ENCODE data around the gene JAK3. TPM values are rescaled to one million over a fixed set of nuclear protein-coding genes. Genes with fewer than 3 reads are reported as not detected.

Gene JAK3
- total and polyA plus RNA-seq, 2 of the 8 experiments (the other 6 are each of a cell fraction or from before 2014, with no cell fraction given): 4.0 to 4.7 TPM

- FAIRE-seq (no peak), DNase-seq (ENCODE audit: low read depth in 1 of 2, low spot score in 2 of 2) (no peak)
- no peaks in the 10 kb centered on the region for H3K23me2 ChIP-seq (ENCODE audit: low read depth, low read length)
- peaks cover 0 to 2% (median 0%) of the 10 kb centered on the region in 4 experiments; a peak in 1 of 7 replicates for H3K4me1 ChIP-seq (replicated peaks in 1 of 4; ENCODE audit: control insufficient read depth in 3 of 4, insufficient read depth in 4 of 4, low read length in 3 of 4)
- H3K4ac ChIP-seq (replicated peaks; ENCODE audit: insufficient read length, low read depth, low read length): no peak within 1 kb of the TSS
- no peaks in the 10 kb centered on the region for H3K9me3 ChIP-seq (ENCODE audit: insufficient read depth in 2 of 2, low read depth in 1 of 2, low read length in 1 of 2)
- no peak within 1 kb of the TSS for H2AK5ac ChIP-seq (ENCODE audit: low read depth, low read length)
- no peak within 1 kb of the TSS for H3K18ac ChIP-seq (ENCODE audit: extremely low read depth, low read length)
- H3K36me3 ChIP-seq (ENCODE audit: control insufficient read depth in 2 of 4, insufficient read depth in 4 of 4, low read length in 3 of 4): no peaks in the 10 kb centered on the region
- no peaks in the 10 kb centered on the region for H3K79me1 ChIP-seq (ENCODE audit: low read depth, low read length)
- no peak within 1 kb of the TSS for H2BK12ac ChIP-seq (ENCODE audit: low read depth, low read length)
- H2AFZ ChIP-seq (ENCODE audit: low read length): no peak within 1 kb of the TSS
- H3K4me3 ChIP-seq (ENCODE audit: extremely low read depth in 1 of 4, insufficient read depth in 2 of 4, low read depth in 3 of 4, low read length in 4 of 4): no peak within 1 kb of the TSS
- no peak within 1 kb of the TSS for H3K4me2 ChIP-seq (ENCODE audit: insufficient read depth in 1 of 2, low read depth in 2 of 2, low read length in 2 of 2)
- H3K27me3 ChIP-seq (replicated peaks in 1 of 4; ENCODE audit: control insufficient read depth in 3 of 4, extremely low read depth in 1 of 4, insufficient read depth in 3 of 4, low read length in 3 of 4): no peaks in the 10 kb centered on the region
- no peak within 1 kb of the TSS for H4K5ac ChIP-seq (ENCODE audit: insufficient read length, low read depth, low read length)
- H3K56ac ChIP-seq (replicated peaks; ENCODE audit: insufficient read length, low read depth, low read length): no peak within 1 kb of the TSS
- no peak within 1 kb of the TSS for H2BK15ac ChIP-seq (ENCODE audit: low read length)
- POLR2A ChIA-PET (ENCODE audit: partially characterized antibody): interaction anchor here (1.4 to 1.6 kb wide), 2 partner anchors 9 to 12 kb away, joined by 3 read pairs; no protein-coding TSS in a partner anchor
- no peak within 1 kb of the TSS for H3K27ac ChIP-seq (ENCODE audit: low read depth, low read length)
- H2BK20ac ChIP-seq (ENCODE audit: low read length): no peak within 1 kb of the TSS
- no peak within 1 kb of the TSS for H3K14ac ChIP-seq (ENCODE audit: insufficient read length)
- no peak within 1 kb of the TSS for H4K91ac ChIP-seq (replicated peaks; ENCODE audit: insufficient read length, low read length)
- no peaks in the 10 kb centered on the region for H3K79me2 ChIP-seq (ENCODE audit: control insufficient read depth in 1 of 2, insufficient read depth in 2 of 2, low read length in 2 of 2)
- 96% methylated on average over 32 of the region's 34 CpGs; no CpG with 5 or more reads in 1 of the 2 experiments for WGBS, 2 experiments (ENCODE audit: extremely low coverage in 1 of 2, insufficient coverage in 1 of 2, insufficient read length in 1 of 2, insufficient replicate concordance in 2 of 2, low coverage in 1 of 2, low lambda C conversion rate in 2 of 2, missing lambda C conversion rate in 1 of 2)
- H2BK5ac ChIP-seq (ENCODE audit: low read depth, low read length): no peak within 1 kb of the TSS
- peaks cover 0 to 1% of the 10 kb centered on the region in 2 experiments for H4K20me1 ChIP-seq (replicated peaks in 1 of 2; ENCODE audit: control insufficient read depth in 1 of 2, insufficient read depth in 2 of 2, low read length in 2 of 2)
- H3K9ac ChIP-seq (replicated peaks in 1 of 4; ENCODE audit: extremely low read depth in 1 of 4, low read depth in 3 of 4, low read length in 3 of 4): no peak within 1 kb of the TSS
- CTCF ChIA-PET (ENCODE audit: partially characterized antibody): interaction anchor here (1.8 kb wide), 1 partner anchor 32 kb away, joined by 4 read pairs; no protein-coding TSS in a partner anchor
- no peak within 1 kb of the TSS for H3K23ac ChIP-seq (ENCODE audit: insufficient read length)
- no peak within 1 kb of the TSS for H4K8ac ChIP-seq (ENCODE audit: extremely low read depth, insufficient read depth, low read length)
- H2BK120ac ChIP-seq (replicated peaks; ENCODE audit: low read depth, low read length): no peak within 1 kb of the TSS
- TF ChIP-seq RAD21 (IDR thresholded peaks at IDR 0.05 in 1 of 2, conservative IDR thresholded peaks at IDR 0.05 in 1 of 2; ENCODE audit: low read depth in 2 of 2, low read length in 2 of 2) (no peak), POLR2A (IDR thresholded peaks at IDR 0.05; ENCODE audit: control extremely low read depth in 1 of 2, low read depth in 2 of 2, low read length in 2 of 2) (no peak), TAF1 (IDR thresholded peaks at IDR 0.05; ENCODE audit: low read depth, low read length) (no peak), POLR2AphosphoS5 (IDR thresholded peaks at IDR 0.05; ENCODE audit: low read depth, low read length) (no peak), JUND (IDR thresholded peaks at IDR 0.05; ENCODE audit: low read length) (no peak), SIRT6 (IDR thresholded peaks at IDR 0.05; ENCODE audit: low read length) (no peak), CTCF (IDR thresholded peaks at IDR 0.05; ENCODE audit: control extremely low read depth in 1 of 3, insufficient read depth in 1 of 3, low read depth in 1 of 3, low read length in 3 of 3) (no peak), TCF12 (IDR thresholded peaks at IDR 0.05; ENCODE audit: low read depth, low read length) (no peak), JUN (IDR thresholded peaks at IDR 0.05; ENCODE audit: low read depth, low read length) (no peak), TBP (IDR thresholded peaks at IDR 0.05; ENCODE audit: low read depth, low read length) (no peak), SAP30 (IDR thresholded peaks at IDR 0.05; ENCODE audit: insufficient read depth, insufficient replicate concordance, low read length) (no peak), ZNF274 (IDR thresholded peaks at IDR 0.05; ENCODE audit: borderline replicate concordance, extremely low read depth, low read length) (no peak)
These were observed 26.6 kb downstream of the JAK3 start, which contains the start of gene INSL3 for GRCh38 chr19:17821190-17821589. Gene INSL3 (minus strand): TSS chr19:17821519. CDS start chr19:17821506, 13 bp downstream.

Measured in H1 (cell line).